Pulmonary artery endothelial cell (primary cell): ENCODE results near the gene CEP350. TPM values are rescaled to one million over a fixed set of nuclear protein-coding genes. Genes with fewer than 3 reads are reported as not detected.
A peak's percentile ranks its signal among the peaks of the same experiment; 100 is the strongest.

Experiments used
- DNase-seq: peaks from one replicate; pipeline ENCODE4 v3.0.0-alpha.2; 2011; ENCODE audit warnings: low read depth, low spot score
- total RNA-seq: library from RNA; depleted of rRNA; stranded (reverse); fragments of >200 nt; gene quantifications from 2 replicates; pipeline ENCODE4 v1.2.3, GENCODE V29; 2014

The CEP350 gene, protein sequence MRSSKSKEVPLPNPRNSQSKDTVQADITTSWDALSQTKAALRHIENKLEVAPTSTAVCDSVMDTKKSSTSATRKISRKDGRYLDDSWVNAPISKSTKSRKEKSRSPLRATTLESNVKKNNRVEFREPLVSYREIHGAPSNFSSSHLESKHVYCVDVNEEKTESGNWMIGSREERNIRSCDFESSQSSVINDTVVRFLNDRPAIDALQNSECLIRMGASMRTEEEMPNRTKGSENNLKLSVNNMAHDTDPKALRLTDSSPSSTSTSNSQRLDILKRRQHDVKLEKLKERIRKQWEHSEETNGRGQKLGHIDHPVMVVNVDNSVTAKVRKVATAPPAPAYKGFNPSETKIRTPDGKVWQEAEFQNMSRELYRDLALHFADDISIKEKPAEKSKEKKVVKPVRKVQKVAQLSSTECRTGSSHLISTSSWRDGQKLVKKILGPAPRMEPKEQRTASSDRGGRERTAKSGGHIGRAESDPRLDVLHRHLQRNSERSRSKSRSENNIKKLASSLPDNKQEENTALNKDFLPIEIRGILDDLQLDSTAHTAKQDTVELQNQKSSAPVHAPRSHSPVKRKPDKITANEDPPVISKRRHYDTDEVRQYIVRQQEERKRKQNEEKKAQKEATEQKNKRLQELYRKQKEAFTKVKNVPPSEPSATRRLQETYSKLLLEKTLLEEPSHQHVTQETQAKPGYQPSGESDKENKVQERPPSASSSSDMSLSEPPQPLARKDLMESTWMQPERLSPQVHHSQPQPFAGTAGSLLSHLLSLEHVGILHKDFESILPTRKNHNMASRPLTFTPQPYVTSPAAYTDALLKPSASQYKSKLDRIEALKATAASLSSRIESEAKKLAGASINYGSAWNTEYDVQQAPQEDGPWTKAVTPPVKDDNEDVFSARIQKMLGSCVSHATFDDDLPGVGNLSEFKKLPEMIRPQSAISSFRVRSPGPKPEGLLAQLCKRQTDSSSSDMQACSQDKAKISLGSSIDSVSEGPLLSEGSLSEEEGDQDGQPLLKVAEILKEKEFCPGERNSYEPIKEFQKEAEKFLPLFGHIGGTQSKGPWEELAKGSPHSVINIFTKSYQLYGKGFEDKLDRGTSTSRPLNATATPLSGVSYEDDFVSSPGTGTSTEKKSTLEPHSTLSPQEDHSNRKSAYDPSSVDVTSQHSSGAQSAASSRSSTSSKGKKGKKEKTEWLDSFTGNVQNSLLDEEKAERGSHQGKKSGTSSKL (N-terminal part only)
- total RNA-seq = 40.6 and 60.0 TPM in 2 replicates

GRCh38 chr1:179954493-179955286 is at the start of gene CEP350:
CEP350 (plus strand) TSS chr1:179954810; CDS start chr1:179986182, 31,372 bp downstream.
- DNase-seq = peak; percentile 97

DNA sequence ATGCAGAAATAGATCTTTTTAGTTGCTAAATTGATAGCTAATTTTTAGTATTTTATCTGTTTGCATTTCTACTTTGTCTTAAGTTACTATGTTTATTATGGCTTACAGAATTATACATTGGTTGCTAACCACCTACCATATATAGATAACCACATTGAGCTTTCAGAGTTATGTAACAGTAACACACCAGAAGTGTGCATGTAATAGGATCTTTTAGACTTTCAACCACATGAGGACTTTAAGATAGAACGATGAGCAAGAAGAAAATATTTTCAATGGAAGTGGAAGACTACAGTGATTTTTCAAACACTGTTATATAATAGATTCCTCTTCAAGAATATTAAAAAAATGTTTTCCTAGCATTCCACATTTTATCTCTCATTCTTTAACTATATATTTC is 43.7 kb upstream of the CEP350 start:
- no peak for DNase-seq

GRCh38 chr1:179911812-179912211 is 42.8 kb upstream of the CEP350 start:
- DNase-seq = no peak

DNA sequence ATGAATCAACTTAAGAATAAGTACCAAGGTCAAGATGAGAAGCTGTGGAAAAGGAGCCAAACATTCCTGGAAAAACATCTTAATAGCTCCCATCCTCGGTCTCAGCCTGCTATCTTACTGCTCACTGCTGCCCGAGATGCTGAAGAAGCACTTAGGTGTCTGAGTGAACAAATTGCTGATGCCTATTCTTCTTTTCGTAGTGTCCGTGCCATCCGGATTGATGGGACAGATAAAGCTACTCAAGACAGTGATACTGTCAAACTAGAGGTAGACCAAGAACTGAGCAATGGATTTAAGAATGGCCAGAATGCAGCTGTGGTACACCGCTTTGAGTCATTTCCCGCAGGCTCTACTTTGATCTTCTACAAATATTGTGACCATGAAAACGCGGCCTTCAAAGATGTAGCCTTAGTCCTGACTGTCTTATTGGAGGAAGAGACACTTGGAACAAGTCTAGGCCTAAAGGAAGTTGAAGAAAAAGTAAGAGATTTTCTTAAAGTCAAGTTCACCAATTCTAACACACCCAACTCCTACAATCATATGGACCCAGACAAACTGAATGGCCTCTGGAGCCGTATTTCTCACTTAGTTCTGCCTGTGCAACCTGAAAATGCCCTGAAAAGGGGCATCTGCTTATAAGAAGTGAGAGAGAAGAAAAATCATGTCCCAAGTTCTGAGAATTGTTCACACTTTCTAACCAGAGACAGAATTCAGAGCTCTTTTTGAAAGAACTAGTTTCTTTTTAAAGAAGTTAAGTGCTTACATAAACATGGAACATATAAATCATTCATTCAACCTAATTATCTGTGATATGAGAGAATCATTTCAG is 36.8 kb upstream of the CEP350 start:
- no peak for DNase-seq

DNA sequence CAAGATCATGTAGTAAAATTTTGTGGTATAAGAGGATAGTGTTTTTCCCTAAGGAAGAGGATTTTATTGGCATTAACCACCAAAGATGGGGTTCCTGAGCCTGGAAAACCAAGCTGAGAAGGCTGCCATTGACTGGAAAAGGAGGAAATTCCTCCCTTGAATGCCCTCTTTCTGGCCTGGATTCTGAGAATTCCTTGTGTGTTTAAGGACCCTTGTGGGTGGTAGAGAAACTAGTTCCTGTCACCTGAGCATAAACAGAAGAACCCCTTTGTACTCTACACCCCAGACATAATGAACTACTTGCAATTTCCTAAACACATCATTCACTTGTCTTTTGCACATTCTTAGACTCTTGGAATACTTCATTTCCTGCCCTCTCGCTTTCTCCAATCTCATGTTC is 33.1 kb upstream of the CEP350 start:
- no peak for DNase-seq

- no peak for DNase-seq
Measured at GRCh38 chr1:179921981-179922872, 32.4 kb upstream of the CEP350 start.

DNA sequence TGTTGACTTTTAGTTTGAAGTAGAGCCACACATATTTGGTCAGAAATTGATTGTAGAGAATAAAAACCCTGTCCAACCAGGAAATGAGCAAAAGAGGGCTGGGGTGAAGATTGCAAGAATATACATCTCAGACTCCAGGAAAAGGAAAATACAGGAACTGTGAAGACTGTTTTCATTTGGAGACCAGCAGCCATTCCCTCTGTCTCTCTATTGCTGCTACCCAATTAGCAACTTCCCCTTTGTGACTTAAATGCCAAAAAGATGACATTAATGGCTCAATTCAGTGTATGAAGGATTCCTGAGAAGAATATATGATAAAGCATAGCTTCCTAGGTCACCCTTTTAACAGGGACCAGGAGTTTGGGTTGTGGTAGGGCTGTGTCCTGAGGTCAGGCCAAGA is 31.6 kb upstream of the CEP350 start:
- no peak for DNase-seq

DNA sequence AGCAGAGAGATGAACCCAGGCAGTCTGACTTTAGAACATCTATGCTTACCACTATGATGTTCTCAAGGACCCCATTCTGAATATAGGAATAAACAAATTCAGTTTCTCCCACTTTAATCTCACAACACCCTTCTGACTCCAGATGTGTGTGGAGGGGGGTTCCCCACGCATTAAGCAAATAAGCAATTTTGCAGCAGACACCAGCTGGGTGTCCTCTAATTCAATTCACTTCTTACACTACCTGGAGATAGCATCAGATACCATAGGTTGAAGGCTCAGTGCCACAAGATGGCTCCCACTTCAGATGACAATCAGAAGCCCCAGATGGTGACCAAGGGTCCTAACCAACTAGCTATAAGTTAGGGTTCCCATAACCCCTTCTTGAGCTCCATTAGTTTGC is 30.3 kb upstream of the CEP350 start:
- DNase-seq = no peak

DNA sequence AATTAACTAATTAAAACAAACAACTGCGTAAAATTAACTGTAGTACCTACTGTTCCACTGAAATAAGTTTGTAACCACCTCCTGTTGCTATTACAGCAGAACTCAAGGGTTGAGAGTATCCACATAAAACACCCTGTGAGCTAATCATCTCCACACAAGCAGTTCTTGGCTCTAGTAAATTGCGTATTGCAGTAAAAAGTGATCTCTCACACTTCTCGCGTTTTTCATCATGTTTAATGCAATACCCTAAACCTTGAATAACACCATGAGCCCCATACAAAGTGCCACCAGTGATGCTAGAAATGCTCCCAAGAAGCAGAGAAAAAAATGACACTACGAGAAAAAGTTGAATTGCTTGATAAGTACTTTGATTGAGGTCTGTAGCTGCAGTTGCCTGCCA is 29.3 kb upstream of the CEP350 start:
- no peak for DNase-seq

GRCh38 chr1:179925922-179926849 is 28.4 kb upstream of the CEP350 start:
- no peak for DNase-seq

- no peak for DNase-seq
Measured at GRCh38 chr1:179926850-179927205, 27.8 kb upstream of the CEP350 start.

- no peak for DNase-seq
Measured at GRCh38 chr1:179929955-179930798, 24.4 kb upstream of the CEP350 start.

- DNase-seq = no peak
Measured at GRCh38 chr1:179930867-179931266, 23.7 kb upstream of the CEP350 start.

- DNase-seq = no peak
Measured at GRCh38 chr1:179933219-179933618, 21.4 kb upstream of the CEP350 start.

- DNase-seq = no peak
Measured at GRCh38 chr1:179935909-179936496, 18.6 kb upstream of the CEP350 start.

- no peak for DNase-seq
Measured at GRCh38 chr1:179937668-179938254, 16.8 kb upstream of the CEP350 start.
